Parathyroid adenoma (tissue), 2 donors: ENCODE data around the gene ADGRL3.

Source experiments
- H2AFZ ChIP-seq: fragments of 300-600 bp; sonication (generic); one replicate; pipeline ENCODE4 v1.7.0; 2017; ENCODE audit warnings: antibody characterized with exemption, mild to moderate bottlenecking
- H3K27ac ChIP-seq: fragments of 300-600 bp; sonication (generic); one replicate; pipeline ENCODE4 v1.7.0; 2017
- H3K27me3 ChIP-seq: fragments of 300-600 bp; sonication (generic); one replicate; pipeline ENCODE4 v1.7.0; 2017; ENCODE audit warnings: low read length; ENCODE audit not compliant: control insufficient read depth, insufficient read depth
- H3K36me3 ChIP-seq: fragments of 300-600 bp; sonication (generic); one replicate; pipeline ENCODE4 v1.7.0; 2017; ENCODE audit warnings: low read length; ENCODE audit not compliant: control insufficient read depth, insufficient read depth
- H3K4me1 ChIP-seq: fragments of 300-600 bp; sonication (generic); one replicate; pipeline ENCODE4 v1.7.0; 2017; ENCODE audit warnings: control low read depth
- H3K4me2 ChIP-seq: fragments of 300-600 bp; sonication (generic); one replicate; pipeline ENCODE4 v1.7.0; 2017; ENCODE audit warnings: low read length
- H3K4me3 ChIP-seq: fragments of 300-600 bp; sonication (generic); one replicate; pipeline ENCODE4 v1.7.0; 2017; ENCODE audit warnings: low read depth, low read length
- H3K79me2 ChIP-seq: fragments of 300-600 bp; sonication (generic); one replicate; pipeline ENCODE4 v1.7.0; 2017; ENCODE audit warnings: control low read depth
- H3K9ac ChIP-seq: fragments of 300-600 bp; sonication (generic); one replicate; pipeline ENCODE4 v1.7.0; 2017; ENCODE audit warnings: mild to moderate bottlenecking
- H3K9me3 ChIP-seq: fragments of 300-600 bp; sonication (generic); one replicate; pipeline ENCODE4 v1.7.0; 2017; ENCODE audit warnings: low read length; ENCODE audit not compliant: control insufficient read depth
- TF ChIP-seq, protein P1 (sequence below): fragments of 300-600 bp; sonication (generic); IDR thresholded peaks from one replicate; pipeline ENCODE4 v1.7.0; 2017; ENCODE audit warnings: antibody characterized with exemption, mild to moderate bottlenecking
- donor health status: primary hyperparathyroidism.

Gene ADGRL3

GRCh38 chr4:61896634-61897033, 696.5 kb downstream of the ADGRL3 start:
- no peak overlapping the region for H3K4me2 ChIP-seq
- H3K4me1 ChIP-seq, result no peaks in the 10 kb centered on the region
- no peaks in the 10 kb centered on the region for H3K9me3 ChIP-seq
- no peaks in the 10 kb centered on the region for H3K27me3 ChIP-seq
- TF ChIP-seq, protein P1, sequence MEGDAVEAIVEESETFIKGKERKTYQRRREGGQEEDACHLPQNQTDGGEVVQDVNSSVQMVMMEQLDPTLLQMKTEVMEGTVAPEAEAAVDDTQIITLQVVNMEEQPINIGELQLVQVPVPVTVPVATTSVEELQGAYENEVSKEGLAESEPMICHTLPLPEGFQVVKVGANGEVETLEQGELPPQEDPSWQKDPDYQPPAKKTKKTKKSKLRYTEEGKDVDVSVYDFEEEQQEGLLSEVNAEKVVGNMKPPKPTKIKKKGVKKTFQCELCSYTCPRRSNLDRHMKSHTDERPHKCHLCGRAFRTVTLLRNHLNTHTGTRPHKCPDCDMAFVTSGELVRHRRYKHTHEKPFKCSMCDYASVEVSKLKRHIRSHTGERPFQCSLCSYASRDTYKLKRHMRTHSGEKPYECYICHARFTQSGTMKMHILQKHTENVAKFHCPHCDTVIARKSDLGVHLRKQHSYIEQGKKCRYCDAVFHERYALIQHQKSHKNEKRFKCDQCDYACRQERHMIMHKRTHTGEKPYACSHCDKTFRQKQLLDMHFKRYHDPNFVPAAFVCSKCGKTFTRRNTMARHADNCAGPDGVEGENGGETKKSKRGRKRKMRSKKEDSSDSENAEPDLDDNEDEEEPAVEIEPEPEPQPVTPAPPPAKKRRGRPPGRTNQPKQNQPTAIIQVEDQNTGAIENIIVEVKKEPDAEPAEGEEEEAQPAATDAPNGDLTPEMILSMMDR, result no peak
- no peak overlapping the region for H3K27ac ChIP-seq
- no peak overlapping the region for H3K4me3 ChIP-seq
- no peak overlapping the region for H2AFZ ChIP-seq
- H3K79me2 ChIP-seq, result no peaks in the 10 kb centered on the region
- H3K9ac ChIP-seq, result no peak overlapping the region
- H3K36me3 ChIP-seq, result no peaks in the 10 kb centered on the region

DNA sequence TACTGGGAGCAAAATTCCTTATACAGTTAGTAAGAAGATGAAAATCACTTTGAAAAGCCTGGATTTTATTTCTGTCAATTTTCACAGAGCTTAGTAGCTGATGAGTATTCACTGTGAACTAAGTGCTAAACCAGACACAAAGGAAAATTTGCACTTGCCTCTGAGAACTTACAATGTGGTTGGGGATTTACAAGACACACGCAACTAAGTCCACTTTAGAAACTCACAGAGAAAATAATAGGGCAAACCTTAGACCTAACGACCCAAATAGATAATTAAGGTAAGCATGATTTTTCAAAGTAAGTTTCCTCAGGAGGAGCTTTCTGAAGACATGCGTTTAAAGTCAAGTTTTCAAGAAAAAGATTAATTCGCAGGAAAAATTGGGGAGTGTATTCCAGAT, 708.9 kb downstream of the ADGRL3 start:
- Histone ChIP-seq H3K4me3 (no peak overlapping the region), H3K27me3 (no peaks in the 10 kb centered on the region), H3K79me2 (no peaks in the 10 kb centered on the region), H3K4me1 (no peaks in the 10 kb centered on the region), H3K27ac (no peak overlapping the region), H3K9ac (no peak overlapping the region), H3K4me2 (no peak overlapping the region), H3K9me3 (no peaks in the 10 kb centered on the region), H2AFZ (no peak overlapping the region), H3K36me3 (no peaks in the 10 kb centered on the region)
- TF ChIP-seq, protein P1, result no peak

DNA sequence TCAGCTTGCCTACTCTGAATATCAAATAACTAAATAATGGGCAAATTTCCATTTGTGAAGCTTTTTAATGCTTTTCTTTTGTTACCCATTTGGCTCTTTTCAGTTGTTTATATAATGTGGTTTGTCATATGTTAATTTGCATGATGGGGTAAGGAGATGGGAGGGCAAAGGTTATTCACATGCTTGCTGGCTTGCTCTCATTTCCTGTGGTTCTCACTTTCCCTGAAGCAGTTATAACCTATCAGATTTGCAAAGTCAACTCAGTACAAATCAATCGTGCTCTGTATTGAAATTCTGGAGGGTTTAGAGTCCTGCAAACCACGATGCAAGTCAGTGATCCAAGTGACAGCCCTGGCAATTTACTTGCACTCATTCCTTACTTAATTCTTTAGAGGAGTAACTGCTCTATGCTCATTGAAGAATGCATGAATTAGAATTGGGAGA, 711.2 kb downstream of the ADGRL3 start:
- H3K4me1 ChIP-seq, result no peaks in the 10 kb centered on the region
- TF ChIP-seq, protein P1, result no peak
- H2AFZ ChIP-seq, result no peak overlapping the region
- no peaks in the 10 kb centered on the region for H3K36me3 ChIP-seq
- H3K4me2 ChIP-seq, result no peak overlapping the region
- H3K27me3 ChIP-seq, result no peaks in the 10 kb centered on the region
- no peaks in the 10 kb centered on the region for H3K9me3 ChIP-seq
- H3K4me3 ChIP-seq, result no peak overlapping the region
- no peak overlapping the region for H3K9ac ChIP-seq
- H3K27ac ChIP-seq, result no peak overlapping the region
- no peaks in the 10 kb centered on the region for H3K79me2 ChIP-seq

GRCh38 chr4:61913619-61914018, 713.5 kb downstream of the ADGRL3 start:
- H3K4me3 ChIP-seq, result no peak overlapping the region
- H3K4me2 ChIP-seq, result no peak overlapping the region
- TF ChIP-seq, protein P1, result no peak
- no peaks in the 10 kb centered on the region for H3K9me3 ChIP-seq
- no peak overlapping the region for H2AFZ ChIP-seq
- H3K9ac ChIP-seq, result no peak overlapping the region
- H3K27me3 ChIP-seq, result no peaks in the 10 kb centered on the region
- no peaks in the 10 kb centered on the region for H3K79me2 ChIP-seq
- H3K4me1 ChIP-seq, result no peaks in the 10 kb centered on the region
- H3K27ac ChIP-seq, result no peak overlapping the region
- no peaks in the 10 kb centered on the region for H3K36me3 ChIP-seq

DNA sequence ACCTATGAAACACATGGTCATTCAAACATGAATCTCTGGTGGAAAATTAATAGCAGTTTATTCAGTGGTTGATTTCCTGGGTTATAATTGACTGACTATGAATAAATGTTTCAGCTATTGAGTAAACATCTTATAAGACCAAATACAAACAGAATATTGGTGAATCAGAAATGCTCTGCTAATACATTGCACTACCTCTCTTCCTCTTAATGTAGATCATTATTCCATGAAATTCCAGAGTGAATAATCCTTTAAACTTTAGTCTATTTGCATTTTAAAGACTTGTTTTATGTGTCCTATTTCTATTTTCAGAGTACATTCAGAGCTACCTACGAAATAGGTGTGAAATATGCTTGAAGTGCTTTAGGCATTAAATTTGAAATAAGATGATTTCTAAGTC, 715.4 kb downstream of the ADGRL3 start:
- Histone ChIP-seq H3K36me3 (no peaks in the 10 kb centered on the region), H3K27ac (no peak overlapping the region), H3K27me3 (no peaks in the 10 kb centered on the region), H3K4me2 (no peak overlapping the region), H3K9ac (no peak overlapping the region), H3K9me3 (no peaks in the 10 kb centered on the region), H2AFZ (no peak overlapping the region), H3K4me1 (no peaks in the 10 kb centered on the region), H3K4me3 (no peak overlapping the region), H3K79me2 (no peaks in the 10 kb centered on the region)
- TF ChIP-seq, protein P1, result no peak
